ENCODE results near the gene ECT2.

DNA sequence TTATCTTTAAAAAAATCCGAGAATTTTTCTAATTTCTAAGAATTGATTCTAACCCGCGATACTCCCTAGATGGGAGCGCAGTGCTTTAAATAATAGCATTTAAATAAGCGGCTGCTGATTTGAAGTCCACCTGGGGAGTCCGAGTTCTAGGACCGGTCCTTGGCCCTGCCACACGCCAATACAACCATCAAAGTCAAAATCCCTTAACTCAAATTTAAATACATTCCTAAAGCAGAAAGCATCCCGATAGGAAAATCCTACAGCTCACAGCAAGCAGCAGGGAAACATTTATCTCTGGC is 508 bp upstream of the ECT2 start:
- TF ChIP-seq, protein P1, sequence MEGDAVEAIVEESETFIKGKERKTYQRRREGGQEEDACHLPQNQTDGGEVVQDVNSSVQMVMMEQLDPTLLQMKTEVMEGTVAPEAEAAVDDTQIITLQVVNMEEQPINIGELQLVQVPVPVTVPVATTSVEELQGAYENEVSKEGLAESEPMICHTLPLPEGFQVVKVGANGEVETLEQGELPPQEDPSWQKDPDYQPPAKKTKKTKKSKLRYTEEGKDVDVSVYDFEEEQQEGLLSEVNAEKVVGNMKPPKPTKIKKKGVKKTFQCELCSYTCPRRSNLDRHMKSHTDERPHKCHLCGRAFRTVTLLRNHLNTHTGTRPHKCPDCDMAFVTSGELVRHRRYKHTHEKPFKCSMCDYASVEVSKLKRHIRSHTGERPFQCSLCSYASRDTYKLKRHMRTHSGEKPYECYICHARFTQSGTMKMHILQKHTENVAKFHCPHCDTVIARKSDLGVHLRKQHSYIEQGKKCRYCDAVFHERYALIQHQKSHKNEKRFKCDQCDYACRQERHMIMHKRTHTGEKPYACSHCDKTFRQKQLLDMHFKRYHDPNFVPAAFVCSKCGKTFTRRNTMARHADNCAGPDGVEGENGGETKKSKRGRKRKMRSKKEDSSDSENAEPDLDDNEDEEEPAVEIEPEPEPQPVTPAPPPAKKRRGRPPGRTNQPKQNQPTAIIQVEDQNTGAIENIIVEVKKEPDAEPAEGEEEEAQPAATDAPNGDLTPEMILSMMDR (IDR thresholded peaks at IDR 0.05), result no peak
- TF ChIP-seq POLR2A (IDR thresholded peaks at IDR 0.05) (no peak), EP300 (IDR thresholded peaks at IDR 0.05) (no peak), POLR2AphosphoS5 (IDR thresholded peaks at IDR 0.05) (no peak)
